ENCODE results near the gene GPI.

DNA sequence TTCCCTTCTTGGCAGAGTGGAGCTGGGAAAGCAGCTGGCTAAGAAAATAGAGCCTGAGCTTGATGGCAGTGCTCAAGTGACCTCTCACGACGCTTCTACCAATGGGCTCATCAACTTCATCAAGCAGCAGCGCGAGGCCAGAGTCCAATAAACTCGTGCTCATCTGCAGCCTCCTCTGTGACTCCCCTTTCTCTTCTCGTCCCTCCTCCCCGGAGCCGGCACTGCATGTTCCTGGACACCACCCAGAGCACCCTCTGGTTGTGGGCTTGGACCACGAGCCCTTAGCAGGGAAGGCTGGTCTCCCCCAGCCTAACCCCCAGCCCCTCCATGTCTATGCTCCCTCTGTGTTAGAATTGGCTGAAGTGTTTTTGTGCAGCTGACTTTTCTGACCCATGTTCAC lies 34.9 kb downstream of the GPI start:
- TF ChIP-seq, protein P1, sequence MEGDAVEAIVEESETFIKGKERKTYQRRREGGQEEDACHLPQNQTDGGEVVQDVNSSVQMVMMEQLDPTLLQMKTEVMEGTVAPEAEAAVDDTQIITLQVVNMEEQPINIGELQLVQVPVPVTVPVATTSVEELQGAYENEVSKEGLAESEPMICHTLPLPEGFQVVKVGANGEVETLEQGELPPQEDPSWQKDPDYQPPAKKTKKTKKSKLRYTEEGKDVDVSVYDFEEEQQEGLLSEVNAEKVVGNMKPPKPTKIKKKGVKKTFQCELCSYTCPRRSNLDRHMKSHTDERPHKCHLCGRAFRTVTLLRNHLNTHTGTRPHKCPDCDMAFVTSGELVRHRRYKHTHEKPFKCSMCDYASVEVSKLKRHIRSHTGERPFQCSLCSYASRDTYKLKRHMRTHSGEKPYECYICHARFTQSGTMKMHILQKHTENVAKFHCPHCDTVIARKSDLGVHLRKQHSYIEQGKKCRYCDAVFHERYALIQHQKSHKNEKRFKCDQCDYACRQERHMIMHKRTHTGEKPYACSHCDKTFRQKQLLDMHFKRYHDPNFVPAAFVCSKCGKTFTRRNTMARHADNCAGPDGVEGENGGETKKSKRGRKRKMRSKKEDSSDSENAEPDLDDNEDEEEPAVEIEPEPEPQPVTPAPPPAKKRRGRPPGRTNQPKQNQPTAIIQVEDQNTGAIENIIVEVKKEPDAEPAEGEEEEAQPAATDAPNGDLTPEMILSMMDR (optimal IDR thresholded peaks at IDR 0.05 in 1 of 3, IDR thresholded peaks at IDR 0.05 in 1 of 3, conservative IDR thresholded peaks at IDR 0.05 in 1 of 3; ENCODE audit: extremely low read depth in 1 of 3, insufficient read depth in 2 of 3, low read length in 3 of 3) = no peak
- TF ChIP-seq EZH2 (IDR thresholded peaks at IDR 0.05; ENCODE audit: low read length) = no peak
